Smooth muscle cell of the brain vasculature (primary cell): Measurements from ENCODE around the gene SDR42E1.
"Not testable (repeated sequence)": the region's sequence is repeated elsewhere in the genome, so short reads cannot be mapped to it uniquely, and the experiment has no call there.

Experiments
- DNase-seq: peaks from one replicate; pipeline ENCODE4 v3.0.0-alpha.2; 2012; ENCODE audit warnings: low read depth, low spot score

The SDR42E1 gene

DNA sequence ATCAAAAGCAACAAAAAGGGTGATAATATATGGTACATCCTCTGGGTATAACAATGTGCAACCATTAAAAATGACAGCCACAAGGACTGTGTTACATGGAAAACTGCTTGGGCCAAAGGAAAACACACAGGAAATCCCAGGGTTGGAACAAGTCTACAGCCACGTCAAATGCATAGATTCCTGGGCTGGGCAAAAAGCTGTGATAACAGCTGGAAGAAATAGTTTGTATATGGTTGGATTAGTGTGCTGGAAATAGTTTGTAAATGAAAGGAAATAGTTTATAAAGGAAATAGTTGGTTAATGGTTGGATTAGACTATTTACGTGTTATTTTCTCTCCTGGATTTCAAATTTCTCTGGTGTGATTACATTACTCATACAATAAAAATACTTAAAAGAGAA lies 26.4 kb upstream of the SDR42E1 start:
- DNase-seq, result no peak

DNA sequence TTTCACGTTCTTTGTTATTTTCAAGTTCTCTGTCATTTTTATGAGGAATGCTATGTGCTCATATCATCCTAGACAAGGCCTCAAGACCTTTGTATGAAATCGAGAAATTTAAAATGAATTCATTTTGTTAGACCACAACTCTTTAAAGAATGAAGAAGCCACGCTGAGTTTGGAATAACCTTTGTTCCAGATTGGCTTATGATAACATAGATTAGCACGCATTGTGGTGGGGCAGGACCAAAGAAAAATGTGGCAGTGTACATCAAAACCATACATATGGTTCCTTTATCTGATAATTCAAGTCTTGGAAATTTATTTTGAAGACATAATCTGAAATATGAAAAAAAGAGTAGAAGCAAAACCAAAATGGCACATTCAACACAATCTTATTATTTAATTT lies 26.0 kb upstream of the SDR42E1 start:
- DNase-seq, result no peak

DNA sequence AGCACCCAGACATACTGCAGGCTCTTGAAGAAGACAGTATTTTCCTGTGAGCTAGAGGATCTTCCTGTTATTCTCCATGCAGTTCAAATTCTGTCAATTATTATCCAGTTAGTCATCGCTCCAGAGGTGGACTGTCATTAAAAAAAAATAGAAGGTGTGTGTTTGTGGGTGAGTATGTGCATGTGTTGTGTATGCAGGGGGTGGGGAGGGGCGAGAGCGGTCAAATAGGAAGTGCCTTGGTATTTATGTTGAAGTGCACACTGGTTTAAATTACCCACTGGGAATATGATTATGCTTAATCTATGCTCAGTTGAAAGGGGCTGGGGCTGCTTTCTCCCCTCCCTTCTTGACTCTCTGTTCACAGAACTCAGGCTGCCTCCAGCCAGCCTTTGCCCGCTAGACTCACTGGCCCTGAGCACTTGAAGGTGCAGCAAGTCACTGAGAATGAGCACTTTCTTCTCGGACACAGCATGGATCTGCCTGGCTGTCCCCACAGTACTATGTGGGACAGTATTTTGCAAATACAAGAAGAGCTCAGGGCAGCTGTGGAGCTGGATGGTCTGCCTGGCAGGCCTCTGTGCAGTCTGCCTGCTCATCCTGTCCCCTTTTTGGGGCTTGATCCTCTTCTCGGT lies 23.8 kb upstream of the SDR42E1 start, which contains the start of gene HSD17B2:
Gene HSD17B2 (plus strand): TSS at position 273 of the 632 bp plus-strand sequence. CDS start 172 bp downstream, at position 445.
- no peak for DNase-seq

DNA sequence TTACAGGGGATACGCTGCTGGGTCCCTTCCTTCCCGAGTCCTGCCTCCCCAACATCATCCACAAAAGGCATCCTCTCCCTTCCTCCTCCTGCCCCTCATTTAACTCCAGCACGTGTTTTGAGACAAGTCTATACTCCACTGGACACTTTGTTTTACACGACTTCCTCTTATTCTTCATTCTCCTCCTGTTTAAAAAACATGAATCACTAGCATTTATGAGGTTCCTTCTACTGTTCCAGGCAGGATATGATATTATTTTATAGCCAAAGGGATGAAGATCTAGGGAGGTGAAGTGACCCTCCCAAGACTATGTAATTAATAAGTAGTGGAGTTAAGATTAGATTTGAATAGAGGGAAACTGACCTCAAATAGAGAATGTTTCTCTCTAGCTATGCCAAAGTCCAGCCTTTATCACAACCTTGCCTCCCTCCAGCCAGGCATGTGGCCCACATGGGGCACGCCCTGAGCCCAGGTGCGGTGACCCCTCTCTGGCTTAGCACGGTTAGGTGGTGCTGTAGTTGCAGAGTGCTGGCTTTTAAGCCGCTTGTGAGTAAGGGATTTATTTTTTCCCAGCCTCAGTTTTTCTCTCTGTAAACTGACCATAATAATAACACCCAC lies 22.5 kb upstream of the SDR42E1 start:
- DNase-seq, result no peak

DNA sequence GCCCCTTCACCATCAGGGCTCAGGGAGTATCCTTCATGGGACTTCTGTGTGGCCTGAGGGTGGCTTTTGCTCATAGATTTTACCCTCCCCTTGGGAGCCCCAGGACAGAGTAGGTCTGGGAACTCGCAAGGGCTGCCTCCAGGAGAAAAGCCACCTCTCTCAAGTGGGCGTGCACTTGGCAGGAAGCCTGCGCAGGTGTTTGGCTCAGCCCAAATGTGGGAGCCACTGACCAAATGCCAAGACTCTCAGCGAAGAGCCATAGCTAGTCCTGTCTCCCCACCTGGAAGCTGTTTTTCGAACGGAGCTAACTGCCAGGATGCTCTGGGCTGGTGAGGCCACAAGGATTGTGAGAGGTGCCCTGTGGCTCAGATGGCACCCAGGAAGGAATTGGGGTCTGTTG lies 21.7 kb upstream of the SDR42E1 start:
- no peak for DNase-seq

- peak; percentile 29 for DNase-seq
These were observed 20.1 kb upstream of the SDR42E1 start for GRCh38 chr16:82031116-82032084.

DNA sequence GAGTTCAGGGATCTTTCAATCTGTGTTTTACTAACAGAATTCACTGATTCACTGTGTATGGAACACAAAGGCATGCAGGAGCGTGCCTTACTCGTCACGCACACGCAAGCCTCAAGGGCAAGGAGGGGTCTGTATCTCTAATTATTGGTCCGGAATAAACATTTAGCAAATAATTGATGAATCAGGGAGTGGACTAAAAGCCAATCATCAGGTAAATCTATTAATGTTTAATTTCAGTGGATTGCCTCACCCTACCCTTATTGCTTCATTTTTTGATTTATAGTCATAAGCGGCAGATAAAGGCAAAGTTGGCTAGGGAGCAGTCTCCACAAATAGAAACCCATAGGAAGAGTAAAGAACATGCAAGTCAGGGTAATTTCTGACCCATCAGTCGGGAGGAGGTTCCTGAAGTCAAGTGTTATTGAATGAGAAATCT lies 16.4 kb upstream of the SDR42E1 start:
- no peak for DNase-seq

DNA sequence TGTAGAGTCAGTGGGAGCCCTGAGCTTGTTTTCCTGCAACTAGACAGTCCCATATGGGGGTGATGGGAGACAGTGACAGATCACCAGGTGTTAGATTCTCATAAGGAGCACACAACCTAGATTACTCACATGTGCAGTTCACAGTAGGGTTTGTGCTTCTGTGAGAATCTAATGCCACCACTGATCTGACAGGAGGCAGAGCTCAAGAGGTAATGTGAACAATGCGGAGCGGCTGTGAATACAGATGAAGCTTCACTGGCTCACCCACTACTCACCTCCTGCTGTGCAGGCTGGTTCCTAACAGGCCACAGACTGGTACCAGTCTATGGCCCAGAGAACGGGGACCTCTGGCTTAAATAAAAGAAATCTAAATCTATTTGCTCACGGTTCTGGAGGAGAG lies 13.6 kb upstream of the SDR42E1 start:
- DNase-seq, result no peak

GRCh38 chr16:82024316-82024715 lies 13.0 kb upstream of the SDR42E1 start:
- DNase-seq, result no peak

DNA sequence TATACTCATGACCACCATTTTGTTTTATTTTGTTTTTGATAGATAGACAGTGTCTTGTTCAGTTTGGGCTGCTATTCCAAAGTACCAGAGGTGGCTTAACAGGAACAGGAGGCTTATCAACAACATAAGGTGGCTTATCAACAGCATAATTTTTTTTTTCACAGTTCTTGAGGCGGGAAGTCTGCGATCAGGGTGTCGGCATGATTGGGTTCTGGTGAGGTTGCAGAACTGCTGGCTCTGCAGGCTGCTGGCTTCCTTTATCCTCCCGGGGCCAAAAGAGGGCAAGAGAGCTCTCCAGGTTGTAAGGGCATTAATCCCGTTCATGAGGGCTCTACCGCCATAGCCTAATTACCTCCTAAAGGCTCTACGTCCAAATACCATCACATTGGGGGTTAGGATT lies 11.9 kb upstream of the SDR42E1 start:
- DNase-seq, result no peak

DNA sequence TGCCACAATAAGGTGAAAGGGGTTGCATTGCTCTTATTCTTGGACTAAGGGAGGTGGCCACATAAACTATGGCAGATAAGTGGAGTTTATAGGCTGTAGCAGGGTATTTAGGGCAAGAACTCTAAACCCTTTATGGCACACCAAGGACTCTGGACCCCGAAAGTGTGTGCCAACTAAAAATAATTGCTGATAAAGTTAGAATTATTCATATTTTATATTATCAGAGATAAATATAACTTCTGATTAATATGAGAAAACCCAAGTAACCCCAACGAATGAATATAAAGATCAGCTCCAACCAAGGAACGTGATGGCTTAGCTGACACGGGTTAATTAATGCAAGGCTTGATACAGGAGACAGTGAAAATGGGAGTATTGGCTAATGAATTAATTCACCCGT lies 8.8 kb upstream of the SDR42E1 start:
- no peak for DNase-seq

DNA sequence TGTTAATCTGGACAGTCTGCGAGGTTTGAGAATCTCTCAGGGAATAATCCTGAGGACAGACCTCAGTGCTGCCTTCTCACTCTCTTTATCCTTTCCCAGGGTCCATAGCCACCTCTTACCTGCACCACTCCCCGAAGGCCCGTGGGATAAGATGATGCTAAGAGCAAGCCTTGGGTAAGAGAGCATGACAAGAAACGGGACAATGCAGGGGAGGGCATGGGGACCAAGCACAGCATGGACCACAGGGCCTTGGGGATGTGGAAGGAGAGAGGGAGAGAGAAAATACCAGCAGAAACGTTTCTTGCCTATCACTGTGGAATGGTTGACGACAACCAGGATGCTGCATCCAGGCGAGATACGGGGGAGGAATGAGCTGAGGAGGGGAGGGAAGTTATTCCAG lies 8.3 kb upstream of the SDR42E1 start:
- no peak for DNase-seq

DNA sequence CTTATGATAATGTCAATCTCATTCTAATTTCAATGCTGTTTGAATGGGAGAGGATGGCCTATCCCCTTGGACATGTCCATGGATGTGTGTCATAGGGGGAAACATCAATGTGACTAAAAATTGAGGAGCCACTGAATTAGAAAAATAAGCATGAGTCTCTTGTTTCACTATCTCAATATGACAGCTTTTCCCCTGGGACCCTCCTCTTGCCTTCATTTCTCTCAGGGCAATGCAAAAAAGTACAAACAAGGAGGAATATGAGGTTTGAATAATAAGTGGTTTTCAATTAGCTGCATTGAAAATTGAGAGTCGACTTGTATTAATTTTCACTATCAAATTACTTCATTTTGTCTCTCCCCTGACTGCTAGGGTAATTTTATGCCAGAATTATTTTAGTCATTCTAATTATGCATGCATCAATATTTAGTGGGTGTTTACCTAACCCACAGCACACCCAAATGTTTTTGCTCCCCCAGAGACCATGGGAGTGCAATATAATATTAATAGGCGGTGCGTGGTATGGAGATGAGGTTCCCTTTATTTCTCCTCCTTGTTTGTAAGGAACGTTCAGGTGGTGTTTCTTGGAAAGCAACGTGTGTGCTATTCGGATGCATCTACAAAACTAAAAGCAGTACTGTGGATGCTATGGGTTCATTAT lies 6.8 kb upstream of the SDR42E1 start:
- no peak for DNase-seq

- DNase-seq, result no peak
These were observed 5.7 kb upstream of the SDR42E1 start for GRCh38 chr16:82016964-82017363.

GRCh38 chr16:82016263-82016662 lies 5.0 kb upstream of the SDR42E1 start:
- peak; percentile 49 for DNase-seq

GRCh38 chr16:82013139-82013538 lies 1.9 kb upstream of the SDR42E1 start:
- no peak for DNase-seq

DNA sequence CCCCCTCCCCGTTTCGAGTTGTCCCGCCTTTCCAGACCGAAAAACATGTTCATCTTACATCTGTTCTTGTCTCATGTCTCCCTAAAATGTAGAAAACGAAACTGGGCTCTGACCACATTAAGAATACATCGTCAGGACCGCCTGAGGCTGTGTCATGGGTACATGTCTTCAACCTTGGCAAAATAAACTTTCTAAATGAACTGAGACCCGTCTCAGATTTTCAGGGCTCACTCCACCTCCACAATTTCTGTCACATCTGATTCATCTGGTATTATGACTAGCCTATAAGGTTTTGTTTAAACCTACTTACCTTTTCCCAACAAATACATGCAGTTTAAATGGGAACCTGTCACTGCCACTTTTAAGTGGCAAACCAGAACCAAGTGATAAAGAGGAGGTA lies 621 bp downstream of the SDR42E1 start:
- DNase-seq, result no peak

DNA sequence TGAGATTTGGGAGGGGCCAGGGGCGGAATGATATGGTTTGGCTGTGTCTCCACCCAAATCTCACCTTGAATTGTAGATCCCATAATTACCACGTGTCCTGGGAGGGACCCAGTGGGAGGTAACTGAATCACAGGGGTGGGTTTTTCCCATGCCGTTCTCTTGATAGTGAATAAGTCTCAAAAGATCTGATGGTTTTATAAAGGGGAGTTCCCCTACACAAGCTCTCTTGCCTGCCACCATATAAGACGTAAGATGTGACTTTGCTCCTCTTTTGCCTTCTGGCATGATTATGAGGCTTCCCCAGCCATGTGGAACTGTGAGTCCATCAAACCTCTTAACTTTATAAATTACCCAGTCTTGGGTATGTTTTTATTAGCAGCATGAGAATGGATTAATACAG lies 1.5 kb downstream of the SDR42E1 start:
- DNase-seq, result not testable (repeated sequence)

DNA sequence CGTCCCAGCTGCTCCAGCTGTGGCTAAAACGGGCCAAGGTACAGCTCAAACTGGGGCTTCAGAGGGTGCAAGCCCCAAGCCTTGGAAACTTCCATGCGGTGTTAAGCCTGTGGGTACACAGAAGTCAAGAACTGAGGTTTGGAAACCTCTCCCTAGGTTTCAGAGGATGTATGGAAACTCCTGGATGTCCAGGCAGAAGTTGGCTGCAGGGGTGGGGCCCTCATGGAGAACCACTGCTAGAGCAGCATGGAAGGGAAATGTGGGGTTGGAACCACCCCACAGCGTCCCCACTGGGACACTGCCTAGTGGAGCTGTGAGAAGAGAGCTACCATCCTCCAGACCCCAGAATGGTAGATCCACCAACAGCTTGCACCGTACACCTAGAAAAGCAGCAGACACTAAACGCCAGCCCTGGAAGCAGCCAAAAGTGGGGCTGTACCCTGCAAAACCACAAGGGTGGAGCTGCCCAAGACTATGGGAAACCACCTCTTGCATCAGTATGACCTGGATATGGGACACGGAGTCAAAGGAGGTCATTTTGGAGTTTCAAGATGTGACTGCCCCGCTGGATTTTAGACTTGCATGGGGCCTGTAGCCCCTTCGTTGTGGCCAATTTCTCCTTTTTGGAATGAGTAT lies 2.2 kb downstream of the SDR42E1 start:
- no peak for DNase-seq

DNA sequence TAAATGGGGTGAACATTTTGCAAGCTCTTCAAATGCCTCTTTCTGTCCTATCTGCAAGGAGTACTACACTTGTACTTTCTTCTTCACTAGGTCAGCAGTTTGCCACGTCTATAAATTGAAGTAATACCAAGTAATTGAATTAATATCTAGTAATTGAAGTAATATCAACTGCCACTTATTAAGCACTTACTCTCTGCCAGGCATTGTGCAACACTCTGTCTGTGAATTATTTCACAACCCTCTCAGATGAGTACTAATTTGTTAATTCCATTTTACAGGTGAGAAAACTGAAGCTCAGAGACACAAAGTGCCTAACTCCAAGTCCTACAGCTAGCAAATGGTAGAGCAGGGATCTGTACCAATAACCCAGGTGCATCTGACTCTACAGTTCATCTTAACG lies 4.1 kb downstream of the SDR42E1 start:
- no peak for DNase-seq

- no peak for DNase-seq
These were observed 5.2 kb downstream of the SDR42E1 start for GRCh38 chr16:82006036-82006435.
